OCI-LY1 (cell line): ENCODE measurements around the gene TIMM29.

Source experiments
- H2AFZ ChIP-seq: fragments of 200-600 bp; sonication (generic), shearing (Covaris generic); 2 replicates; pipeline ENCODE4 v1.6.0; 2014; ENCODE audit warnings: antibody characterized with exemption, mild to moderate bottlenecking, low read length
- H3F3A ChIP-seq: fragments of 200-600 bp; sonication (generic), shearing (Covaris generic); 2 replicates; pipeline ENCODE4 v1.6.0; 2014; ENCODE audit warnings: mild to moderate bottlenecking, antibody characterized with exemption, low read length, moderate library complexity; ENCODE audit not compliant: insufficient read depth
- H3K27ac ChIP-seq: fragments of 200-600 bp; sonication (generic); 2 replicates; pipeline ENCODE4 v1.5.1; 2014; ENCODE audit warnings: low read length, mixed run types, mild to moderate bottlenecking, low read depth; ENCODE audit not compliant: poor library complexity, severe bottlenecking
- H3K27me3 ChIP-seq: fragments of 200-600 bp; sonication (generic); 2 replicates; pipeline ENCODE4 v1.6.0; 2014; ENCODE audit warnings: antibody characterized with exemption, mild to moderate bottlenecking, low read length, moderate library complexity; ENCODE audit not compliant: insufficient read depth
- H3K36me3 ChIP-seq: fragments of 200-600 bp; sonication (generic); 2 replicates; pipeline ENCODE4 v1.6.1; 2014; ENCODE audit warnings: mild to moderate bottlenecking, antibody characterized with exemption, low read length, moderate library complexity, mixed read lengths; ENCODE audit not compliant: insufficient read depth
- H3K4me1 ChIP-seq: fragments of 200-600 bp; sonication (generic); 2 replicates; pipeline ENCODE4 v1.5.1; 2014; ENCODE audit warnings: mild to moderate bottlenecking, low read length, moderate library complexity; ENCODE audit not compliant: insufficient read depth, severe bottlenecking
- H3K4me2 ChIP-seq: fragments of 200-600 bp; sonication (generic), shearing (Covaris generic); 2 replicates; pipeline ENCODE4 v1.6.1; 2014; ENCODE audit warnings: low read length
- H3K4me3 ChIP-seq: fragments of 200-600 bp; sonication (generic); 2 replicates; pipeline ENCODE4 v1.5.1; 2014; ENCODE audit warnings: low read length, low read depth, mild to moderate bottlenecking, mixed read lengths; ENCODE audit not compliant: poor library complexity, severe bottlenecking
- H3K79me2 ChIP-seq: fragments of 200-600 bp; shearing (Covaris generic); 2 replicates; pipeline ENCODE4 v1.6.1; 2016; ENCODE audit warnings: mixed run types, low read length, mixed read lengths; ENCODE audit not compliant: insufficient read depth
- H3K9ac ChIP-seq: fragments of 200-600 bp; sonication (generic), shearing (Covaris generic); 2 replicates; pipeline ENCODE4 v1.6.1; 2014; ENCODE audit warnings: mild to moderate bottlenecking, low read length, mixed read lengths
- H3K9me2 ChIP-seq: fragments of 200-600 bp; sonication (generic), shearing (Covaris generic); 2 replicates; pipeline ENCODE4 v1.6.1; 2014; ENCODE audit warnings: low read depth, mild to moderate bottlenecking, low read length, mixed read lengths
- H3K9me3 ChIP-seq: fragments of 200-600 bp; shearing (Covaris generic); 2 replicates; pipeline ENCODE4 v1.6.1; 2014; ENCODE audit warnings: low read length, mixed read lengths
- H4K20me1 ChIP-seq: fragments of 200-600 bp; sonication (generic), shearing (Covaris generic); 2 replicates; pipeline ENCODE4 v1.6.0; 2016; ENCODE audit warnings: mild to moderate bottlenecking, low read length; ENCODE audit not compliant: insufficient read depth
- EZH2 ChIP-seq: fragments of 200-600 bp; sonication (generic), shearing (Covaris generic); IDR thresholded peaks from 2 replicates; pipeline ENCODE4 v1.8.0; 2017; ENCODE audit warnings: borderline replicate concordance, mixed run types, mild to moderate bottlenecking, antibody characterized with exemption, low read length, moderate library complexity, mixed read lengths
- TF ChIP-seq, protein P1 (sequence below): fragments of 200-600 bp; sonication (generic), shearing (Covaris generic); IDR thresholded peaks from 2 replicates; pipeline ENCODE4 v1.5.1; 2017; ENCODE audit warnings: mild to moderate bottlenecking, antibody characterized with exemption, low read length, moderate library complexity, mixed read lengths

Gene TIMM29

DNA sequence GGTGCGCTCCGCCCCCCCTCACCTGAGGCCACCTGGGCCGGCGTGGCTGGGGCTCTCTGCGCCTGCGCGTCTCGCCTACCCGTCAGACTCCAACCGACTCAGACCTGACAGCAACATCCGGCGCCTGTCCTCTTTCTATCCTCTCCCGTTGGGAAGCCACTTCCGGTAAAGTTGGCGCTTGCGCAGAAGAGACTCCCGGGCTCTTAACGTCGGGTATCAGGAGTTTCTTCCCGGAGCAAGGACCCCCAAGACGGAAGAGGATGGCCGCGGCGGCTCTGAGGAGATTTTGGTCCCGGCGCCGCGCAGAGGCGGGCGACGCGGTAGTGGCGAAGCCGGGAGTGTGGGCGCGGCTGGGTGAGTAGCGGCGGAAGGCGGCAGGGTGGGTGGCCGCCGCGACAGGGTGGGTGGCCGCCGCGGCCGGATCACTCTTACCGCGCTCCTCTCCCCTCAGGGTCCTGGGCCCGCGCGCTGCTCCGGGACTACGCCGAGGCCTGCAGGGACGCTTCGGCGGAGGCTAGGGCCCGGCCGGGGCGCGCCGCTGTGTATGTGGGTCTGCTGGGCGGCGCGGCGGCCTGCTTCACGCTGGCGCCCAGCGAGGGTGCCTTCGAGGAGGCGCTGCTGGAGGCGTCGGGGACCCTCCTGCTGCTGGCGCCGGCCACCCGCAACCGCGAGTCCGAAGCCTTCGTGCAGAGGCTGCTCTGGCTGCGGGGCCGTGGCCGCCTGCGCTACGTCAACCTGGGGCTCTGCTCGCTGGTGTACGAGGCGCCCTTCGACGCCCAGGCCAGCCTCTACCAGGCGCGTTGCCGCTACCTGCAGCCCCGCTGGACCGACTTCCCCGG lies at the start of gene TIMM29, which contains the start of gene YIPF2:
Gene TIMM29 (plus strand): TSS at position 249 of the 839 bp plus-strand sequence. CDS start 12 bp downstream, at position 261.
Gene YIPF2 (minus strand): TSS at position 77 of the 839 bp plus-strand sequence. CDS start 229 bp downstream, outside the sequence.
- Histone ChIP-seq H2AFZ (no peak within 1 kb of the TSS), H3K4me3 (peak within 1 kb of the TSS; percentile 74), H3K27ac (peak within 1 kb of the TSS; percentile 21), H3F3A (no peaks in the 10 kb centered on the region), H3K27me3 (no peaks in the 10 kb centered on the region), H3K9ac (peak within 1 kb of the TSS; percentile 67), H3K9me3 (no peaks in the 10 kb centered on the region), H3K9me2 (no peaks in the 10 kb centered on the region), H3K79me2 (peaks cover 14% of the 10 kb centered on the region; the same call in 1 of the 2 replicates), H3K36me3 (peaks cover 15% of the 10 kb centered on the region; the same call in 1 of the 2 replicates), H3K4me1 (peaks cover 24% of the 10 kb centered on the region), H3K4me2 (peak within 1 kb of the TSS; percentile 91), H4K20me1 (no peaks in the 10 kb centered on the region)
- TF ChIP-seq, protein P1, sequence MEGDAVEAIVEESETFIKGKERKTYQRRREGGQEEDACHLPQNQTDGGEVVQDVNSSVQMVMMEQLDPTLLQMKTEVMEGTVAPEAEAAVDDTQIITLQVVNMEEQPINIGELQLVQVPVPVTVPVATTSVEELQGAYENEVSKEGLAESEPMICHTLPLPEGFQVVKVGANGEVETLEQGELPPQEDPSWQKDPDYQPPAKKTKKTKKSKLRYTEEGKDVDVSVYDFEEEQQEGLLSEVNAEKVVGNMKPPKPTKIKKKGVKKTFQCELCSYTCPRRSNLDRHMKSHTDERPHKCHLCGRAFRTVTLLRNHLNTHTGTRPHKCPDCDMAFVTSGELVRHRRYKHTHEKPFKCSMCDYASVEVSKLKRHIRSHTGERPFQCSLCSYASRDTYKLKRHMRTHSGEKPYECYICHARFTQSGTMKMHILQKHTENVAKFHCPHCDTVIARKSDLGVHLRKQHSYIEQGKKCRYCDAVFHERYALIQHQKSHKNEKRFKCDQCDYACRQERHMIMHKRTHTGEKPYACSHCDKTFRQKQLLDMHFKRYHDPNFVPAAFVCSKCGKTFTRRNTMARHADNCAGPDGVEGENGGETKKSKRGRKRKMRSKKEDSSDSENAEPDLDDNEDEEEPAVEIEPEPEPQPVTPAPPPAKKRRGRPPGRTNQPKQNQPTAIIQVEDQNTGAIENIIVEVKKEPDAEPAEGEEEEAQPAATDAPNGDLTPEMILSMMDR = no peak
- TF ChIP-seq EZH2 = no peak

DNA sequence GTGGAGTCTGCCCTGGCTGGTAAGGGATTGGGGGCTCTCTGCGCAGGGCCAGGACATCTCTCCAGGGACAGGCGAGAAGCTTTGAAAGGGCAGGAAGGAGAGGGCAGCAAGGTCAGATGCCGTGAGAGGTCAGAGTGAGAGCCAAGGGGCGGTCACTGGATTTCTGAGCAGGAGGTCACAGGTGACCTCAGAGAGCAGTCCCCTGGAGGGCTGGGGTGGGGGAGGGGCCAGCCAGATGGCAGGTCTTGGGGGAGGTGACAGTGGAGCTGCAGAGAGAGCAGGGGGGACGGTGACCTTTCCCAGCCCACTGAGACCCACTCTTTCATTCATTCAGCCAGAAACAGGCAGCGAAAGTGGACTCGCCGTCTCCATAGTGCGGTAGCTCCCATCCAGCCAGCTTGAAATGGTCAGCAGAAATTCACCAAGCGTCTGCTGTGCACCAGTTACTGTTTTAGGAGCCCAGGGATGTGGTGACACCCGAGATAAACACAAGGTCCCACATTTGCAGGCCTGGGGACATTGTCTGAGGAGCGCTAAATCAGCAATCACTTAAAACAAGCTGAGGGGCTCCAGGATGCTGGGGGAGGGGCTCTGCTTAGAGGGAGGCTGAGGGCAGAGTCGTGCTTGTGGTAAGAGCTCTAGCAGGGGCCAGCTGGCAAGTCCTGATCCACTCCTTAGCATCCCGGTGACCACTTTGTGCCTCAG lies 47.1 kb upstream of the TIMM29 start:
- TF ChIP-seq, protein P1 = no peak
- no peak for TF ChIP-seq EZH2
- no peaks in the 10 kb centered on the region for H3K9me3 ChIP-seq
- H4K20me1 ChIP-seq = no peaks in the 10 kb centered on the region
- H3K9ac ChIP-seq = no peak overlapping the region
- H3K4me2 ChIP-seq = no peak overlapping the region
- H3F3A ChIP-seq = no peaks in the 10 kb centered on the region
- peaks cover 38% of the 10 kb centered on the region for H3K4me1 ChIP-seq
- H3K9me2 ChIP-seq = no peaks in the 10 kb centered on the region
- H3K36me3 ChIP-seq = peaks cover 2% of the 10 kb centered on the region; the same call in 1 of the 2 replicates
- no peak overlapping the region for H2AFZ ChIP-seq
- peaks cover 59% of the 10 kb centered on the region for H3K79me2 ChIP-seq
- H3K4me3 ChIP-seq = no peak overlapping the region
- no peaks in the 10 kb centered on the region for H3K27me3 ChIP-seq
- no peak overlapping the region for H3K27ac ChIP-seq

DNA sequence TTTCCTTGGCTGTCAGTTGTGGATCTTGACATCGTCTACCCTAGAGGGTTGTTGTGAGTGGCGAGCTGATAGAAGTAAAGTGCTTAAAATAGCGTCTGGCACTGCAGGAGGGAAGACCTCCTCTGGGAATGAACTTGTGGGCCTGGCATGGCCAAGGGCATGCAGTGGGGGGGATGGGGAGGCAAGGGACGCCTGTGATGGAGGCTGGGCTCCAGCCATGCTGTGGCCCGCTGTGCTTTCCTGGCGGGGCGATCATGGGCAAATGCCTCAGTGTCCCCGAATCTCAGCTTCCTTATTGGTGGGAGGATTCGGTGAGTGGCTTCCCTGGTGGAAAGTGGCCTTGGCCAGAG lies 46.5 kb upstream of the TIMM29 start:
- H3K36me3 ChIP-seq = peaks cover 2% of the 10 kb centered on the region; the same call in 1 of the 2 replicates
- H3K27ac ChIP-seq = no peak overlapping the region
- H2AFZ ChIP-seq = no peak overlapping the region
- H3K27me3 ChIP-seq = no peaks in the 10 kb centered on the region
- H3K79me2 ChIP-seq = peaks cover 57% of the 10 kb centered on the region
- no peak overlapping the region for H3K4me3 ChIP-seq
- no peaks in the 10 kb centered on the region for H3K9me2 ChIP-seq
- H3K4me2 ChIP-seq = no peak overlapping the region
- H3K4me1 ChIP-seq = peaks cover 38% of the 10 kb centered on the region
- no peaks in the 10 kb centered on the region for H3F3A ChIP-seq
- TF ChIP-seq EZH2 = no peak
- H3K9ac ChIP-seq = no peak overlapping the region
- no peaks in the 10 kb centered on the region for H4K20me1 ChIP-seq
- H3K9me3 ChIP-seq = no peaks in the 10 kb centered on the region
